Kidney epithelial cell (primary cell): ENCODE data around the gene LIF. TPM values are rescaled to one million over a fixed set of nuclear protein-coding genes. Genes with fewer than 3 reads are reported as not detected.

ENCODE experiments used
- DNase-seq: peaks from one replicate; pipeline ENCODE4 v3.0.0-alpha.2; 2010; ENCODE audit warnings: low read depth
- H3K27me3 ChIP-seq: 2 replicates; pipeline ENCODE4 v1.6.0; 2011; ENCODE audit warnings: low read length; ENCODE audit not compliant: control insufficient read depth, insufficient read depth
- H3K36me3 ChIP-seq: 2 replicates; pipeline ENCODE4 v1.5.1; 2011; ENCODE audit warnings: low read length; ENCODE audit not compliant: control insufficient read depth, insufficient read depth
- H3K4me3 ChIP-seq: 2 replicates; pipeline ENCODE4 v1.5.1; 2011; ENCODE audit warnings: low read depth, mild to moderate bottlenecking, control low read depth, low read length
- CTCF ChIP-seq: IDR thresholded peaks from 2 replicates; pipeline ENCODE4 v1.5.1; 2011; ENCODE audit warnings: mild to moderate bottlenecking, moderate library complexity, low read length, control low read depth, inconsistent platforms; ENCODE audit not compliant: insufficient read depth, poor library complexity, severe bottlenecking
- total RNA-seq: library from RNA; depleted of rRNA; stranded (reverse); fragments of >200 nt; gene quantifications from 2 replicates; pipeline ENCODE4 v1.2.3, GENCODE V29; 2015

LIF gene
- total RNA-seq, 1 donor from 2014 or later = 112 TPM

- Histone ChIP-seq H3K27me3 (no peaks in the 10 kb centered on the region), H3K4me3 (no peak overlapping the region), H3K36me3 (no peaks in the 10 kb centered on the region)
- DNase-seq = no peak
- no peak for TF ChIP-seq CTCF
Observed at GRCh38 chr22:30285176-30285845, 38.8 kb upstream of the LIF start.

- no peak for TF ChIP-seq CTCF
- Histone ChIP-seq H3K36me3 (no peaks in the 10 kb centered on the region), H3K27me3 (no peaks in the 10 kb centered on the region), H3K4me3 (no peak overlapping the region)
- no peak for DNase-seq
Observed at GRCh38 chr22:30284666-30285065, 38.1 kb upstream of the LIF start.

- H3K27me3 ChIP-seq = no peaks in the 10 kb centered on the region
- H3K4me3 ChIP-seq = no peak overlapping the region
- no peaks in the 10 kb centered on the region for H3K36me3 ChIP-seq
- TF ChIP-seq CTCF = no peak
- DNase-seq = no peak
Observed at GRCh38 chr22:30284172-30284571, 37.6 kb upstream of the LIF start.

- TF ChIP-seq CTCF = no peak
- no peak for DNase-seq
Observed at GRCh38 chr22:30283342-30283741, 36.8 kb upstream of the LIF start.

GRCh38 chr22:30282616-30283046 lies 36.1 kb upstream of the LIF start:
- no peaks in the 10 kb centered on the region for H3K36me3 ChIP-seq
- no peak overlapping the region for H3K4me3 ChIP-seq
- no peak for DNase-seq
- no peak for TF ChIP-seq CTCF
- no peaks in the 10 kb centered on the region for H3K27me3 ChIP-seq

More at GRCh38 chr22:30283342-30283741, 36.8 kb upstream of the LIF start:
- H3K27me3 ChIP-seq = no peaks in the 10 kb centered on the region
- no peak overlapping the region for H3K4me3 ChIP-seq
- no peaks in the 10 kb centered on the region for H3K36me3 ChIP-seq

GRCh38 chr22:30280505-30280904 lies 33.9 kb upstream of the LIF start:
- Histone ChIP-seq H3K27me3 (no peaks in the 10 kb centered on the region), H3K4me3 (no peak overlapping the region), H3K36me3 (no peaks in the 10 kb centered on the region)
- TF ChIP-seq CTCF = no peak
- DNase-seq = no peak
